GM23248 (cell line): ENCODE data around the gene UBASH3A. TPM values are rescaled to one million over a fixed set of nuclear protein-coding genes. Genes with fewer than 3 reads are reported as not detected.

Experiments used
- DNase-seq: peaks from one replicate; pipeline ENCODE4 v3.0.0-alpha.2; 2015
- H2AFZ ChIP-seq: fragments of 200-600 bp; sonication (generic); 2 replicates; pipeline ENCODE4 v1.6.1; 2016; ENCODE audit warnings: antibody characterized with exemption
- H3F3A ChIP-seq: fragments of 200-600 bp; sonication (generic); 2 replicates; pipeline ENCODE4 v1.6.1; 2016; ENCODE audit warnings: mild to moderate bottlenecking, antibody characterized with exemption, mixed run types; ENCODE audit not compliant: insufficient read depth
- H3K27ac ChIP-seq: fragments of 200-600 bp; sonication (generic); 2 replicates; pipeline ENCODE4 v1.5.1; 2016; ENCODE audit warnings: mild to moderate bottlenecking
- H3K27me3 ChIP-seq: fragments of 200-600 bp; sonication (generic); replicated peaks from 2 replicates; pipeline ENCODE4 v1.6.1; 2016; ENCODE audit warnings: mild to moderate bottlenecking; ENCODE audit not compliant: insufficient read depth
- H3K36me3 ChIP-seq: fragments of 200-600 bp; sonication (generic); 2 replicates; pipeline ENCODE4 v1.6.1; 2016; ENCODE audit warnings: low read depth, mild to moderate bottlenecking
- H3K4me1 ChIP-seq: fragments of 200-600 bp; sonication (generic); 2 replicates; pipeline ENCODE4 v1.6.1; 2016; ENCODE audit warnings: mild to moderate bottlenecking; ENCODE audit not compliant: insufficient read depth
- H3K4me2 ChIP-seq: fragments of 200-600 bp; sonication (generic); one replicate; pipeline ENCODE4 v1.6.1; 2016; ENCODE audit warnings: mild to moderate bottlenecking; ENCODE audit not compliant: unreplicated experiment
- H3K4me3 ChIP-seq: fragments of 200-600 bp; sonication (generic); 2 replicates; pipeline ENCODE4 v1.5.1; 2016; ENCODE audit warnings: mild to moderate bottlenecking
- H3K79me2 ChIP-seq: fragments of 200-600 bp; sonication (generic); 2 replicates; pipeline ENCODE4 v1.6.1; 2016; ENCODE audit warnings: mild to moderate bottlenecking; ENCODE audit not compliant: insufficient read depth
- H3K9ac ChIP-seq: fragments of 200-600 bp; sonication (generic); 2 replicates; pipeline ENCODE4 v1.6.1; 2016; ENCODE audit warnings: mild to moderate bottlenecking
- H3K9me2 ChIP-seq: fragments of 200-600 bp; sonication (generic); 2 replicates; pipeline ENCODE4 v1.6.1; 2016; ENCODE audit warnings: mixed run types, mild to moderate bottlenecking, moderate library complexity; ENCODE audit not compliant: insufficient read depth
- H3K9me3 ChIP-seq: fragments of 200-600 bp; sonication (generic); one replicate; pipeline ENCODE4 v1.6.1; 2017; ENCODE audit warnings: low read depth
- H4K20me1 ChIP-seq: fragments of 200-600 bp; sonication (generic); 2 replicates; pipeline ENCODE4 v1.6.0; 2016; ENCODE audit not compliant: insufficient read depth
- EZH2 ChIP-seq: fragments of 200-600 bp; sonication (generic); IDR thresholded peaks from 2 replicates; pipeline ENCODE4 v1.6.1; 2018; ENCODE audit warnings: antibody characterized with exemption, mild to moderate bottlenecking; ENCODE audit not compliant: insufficient read depth, poor library complexity, severe bottlenecking
- EZH2phosphoT487 ChIP-seq: fragments of 200-600 bp; sonication (generic); IDR thresholded peaks from 2 replicates; pipeline ENCODE4 v1.6.1; 2018; ENCODE audit warnings: antibody characterized with exemption, moderate library complexity, mild to moderate bottlenecking, low read depth; ENCODE audit not compliant: insufficient read depth
- WGBS, 2 experiments: methylation state at CpG; one replicate each; pipeline ENCODE4 v1.1.6; 2015 to 2017; ENCODE audit warnings: low lambda C conversion rate in 2 of 2, low coverage in 1 of 2; ENCODE audit errors: missing lambda C conversion rate in 2 of 2; 5-methylcytosine and 5-hydroxymethylcytosine counted together
- in situ Hi-C: fragments of 300-500 bp; cut with MboI; formaldehyde crosslinking; loops from 2 replicates; pipeline ENCODE4 v1.15.0; 2020
- polyA plus RNA-seq: library from polyadenylated mRNA; unstranded; fragments of >200 nt; fragmentation: Nextera tagmentation; extraction: Ambion mirVana; gene quantifications from 2 replicates; pipeline ENCODE4 v1.2.1, GENCODE V29; 2016
- total RNA-seq: library from RNA; depleted of rRNA; stranded (reverse); fragments of >200 nt; shearing (Covaris generic); gene quantifications from 2 replicates; pipeline ENCODE4 v1.2.3, GENCODE V29; 2014

The UBASH3A gene
- total and polyA plus RNA-seq, 2 experiments from 2014 or later, result not detected

- H3K4me2 ChIP-seq, result no peak overlapping the region
- no peaks in the 10 kb centered on the region for H4K20me1 ChIP-seq
- H2AFZ ChIP-seq, result no peak overlapping the region
- H3K27ac ChIP-seq, result no peak overlapping the region
- 57 to 66% methylated on average over 9 of the region's 9 CpGs for WGBS, 2 experiments
- H3K9me2 ChIP-seq, result no peaks in the 10 kb centered on the region
- in situ Hi-C loops, result no loop called here
- no peak for DNase-seq
- H3K36me3 ChIP-seq, result no peaks in the 10 kb centered on the region
- H3K9me3 ChIP-seq, result no peaks in the 10 kb centered on the region
- no peaks in the 10 kb centered on the region for H3F3A ChIP-seq
- no peak for TF ChIP-seq EZH2
- TF ChIP-seq EZH2phosphoT487, result no peak
- no peaks in the 10 kb centered on the region for H3K4me1 ChIP-seq
- H3K79me2 ChIP-seq, result no peaks in the 10 kb centered on the region
- H3K27me3 ChIP-seq, result no peaks in the 10 kb centered on the region
- H3K9ac ChIP-seq, result no peak overlapping the region
- H3K4me3 ChIP-seq, result no peak overlapping the region
Measured at GRCh38 chr21:42455196-42455595, 51.5 kb downstream of the UBASH3A start.

GRCh38 chr21:42455754-42456440 lies 52.2 kb downstream of the UBASH3A start:
- no peak for TF ChIP-seq EZH2
- no peak for TF ChIP-seq EZH2phosphoT487
- H4K20me1 ChIP-seq, result no peaks in the 10 kb centered on the region
- H2AFZ ChIP-seq, result no peak overlapping the region
- 55% methylated on average over 10 of the region's 10 CpGs for WGBS, 2 experiments
- H3K4me1 ChIP-seq, result no peaks in the 10 kb centered on the region
- no peak for DNase-seq
- no peaks in the 10 kb centered on the region for H3K79me2 ChIP-seq
- no peaks in the 10 kb centered on the region for H3K27me3 ChIP-seq
- no peaks in the 10 kb centered on the region for H3K9me2 ChIP-seq
- H3K36me3 ChIP-seq, result no peaks in the 10 kb centered on the region
- H3K4me3 ChIP-seq, result no peak overlapping the region
- no peak overlapping the region for H3K27ac ChIP-seq
- H3K9ac ChIP-seq, result no peak overlapping the region
- no peaks in the 10 kb centered on the region for H3F3A ChIP-seq
- H3K4me2 ChIP-seq, result no peak overlapping the region
- in situ Hi-C loops, result no loop called here
- H3K9me3 ChIP-seq, result no peaks in the 10 kb centered on the region

- Histone ChIP-seq H2AFZ (no peak overlapping the region), H3K4me1 (no peaks in the 10 kb centered on the region), H3K4me2 (no peak overlapping the region), H3K36me3 (no peaks in the 10 kb centered on the region), H3K27me3 (no peaks in the 10 kb centered on the region), H4K20me1 (no peaks in the 10 kb centered on the region), H3K9me3 (no peaks in the 10 kb centered on the region), H3K4me3 (no peak overlapping the region), H3K9ac (no peak overlapping the region), H3K27ac (no peak overlapping the region), H3K79me2 (no peaks in the 10 kb centered on the region), H3K9me2 (no peaks in the 10 kb centered on the region), H3F3A (no peaks in the 10 kb centered on the region)
- DNase-seq, result no peak
- in situ Hi-C loops, result no loop called here
- TF ChIP-seq EZH2 (no peak), EZH2phosphoT487 (no peak)
- 64 to 70% methylated on average over 5 to 8 of the region's 8 CpGs for WGBS, 2 experiments
Measured at GRCh38 chr21:42456457-42456856, 52.8 kb downstream of the UBASH3A start.

GRCh38 chr21:42459082-42459460 lies 55.4 kb downstream of the UBASH3A start:
- WGBS, 2 experiments, result 67 to 79% methylated on average over 1 of the region's 1 CpG
- Histone ChIP-seq H3K9me2 (no peaks in the 10 kb centered on the region), H4K20me1 (no peaks in the 10 kb centered on the region), H3K4me3 (no peak overlapping the region), H3F3A (no peaks in the 10 kb centered on the region), H3K27ac (no peak overlapping the region), H3K4me1 (no peaks in the 10 kb centered on the region), H3K36me3 (no peaks in the 10 kb centered on the region), H3K9ac (no peak overlapping the region), H2AFZ (no peak overlapping the region), H3K9me3 (no peaks in the 10 kb centered on the region), H3K4me2 (no peak overlapping the region), H3K27me3 (no peaks in the 10 kb centered on the region), H3K79me2 (no peaks in the 10 kb centered on the region)
- no peak for TF ChIP-seq EZH2phosphoT487
- no peak for TF ChIP-seq EZH2
- no peak for DNase-seq
- in situ Hi-C loops, result no loop called here
